Stimulated activated CD4-positive, alpha-beta T cell treated with anti-CD3 and anti-CD28 coated beads, TNF-alpha, amount 100 ng/mL, for 24 hours (primary cell): Measurements from ENCODE around the gene POLR3G.

Source experiments
- DNase-seq, 3 experiments: peaks; one replicate each; pipeline ENCODE4 v3.0.0-alpha.2; 2020; ENCODE audit warnings: low read depth in 3 of 3

The POLR3G gene

GRCh38 chr5:90503596-90503995 is 28.9 kb downstream of the POLR3G start:
- DNase-seq: no peak

GRCh38 chr5:90504743-90505142 is 30.1 kb downstream of the POLR3G start:
- no peak for DNase-seq

- DNase-seq: no peak
These were observed 31.6 kb downstream of the POLR3G start for GRCh38 chr5:90506221-90506620.

GRCh38 chr5:90510438-90510837 is 35.8 kb downstream of the POLR3G start:
- DNase-seq: no peak

GRCh38 chr5:90514520-90514919 is 39.9 kb downstream of the POLR3G start:
- DNase-seq: no peak

GRCh38 chr5:90518661-90519060 is 44.0 kb downstream of the POLR3G start:
- DNase-seq: no peak

- DNase-seq: no peak
These were observed 44.4 kb downstream of the POLR3G start for GRCh38 chr5:90519081-90519480.

GRCh38 chr5:90528601-90529193 is 54.0 kb downstream of the POLR3G start:
- DNase-seq: peak in 1 of 3 experiments; percentile 4

- peak; percentile 89 to 93 (median 93) for DNase-seq
These were observed 54.7 kb downstream of the POLR3G start, which contains the start of gene LYSMD3 for GRCh38 chr5:90529194-90529938. TSS of gene LYSMD3 (minus strand) at chr5:90529584. CDS start at chr5:90525289, 4,295 bp downstream.

- peak; percentile 35 to 46 (median 39) for DNase-seq
These were observed 55.4 kb downstream of the POLR3G start for GRCh38 chr5:90529939-90530677.

GRCh38 chr5:90530736-90531487 is 56.2 kb downstream of the POLR3G start:
- DNase-seq: no peak

- DNase-seq: no peak
These were observed 59.1 kb downstream of the POLR3G start for GRCh38 chr5:90533794-90534193.

GRCh38 chr5:90534922-90535321 is 60.3 kb downstream of the POLR3G start:
- DNase-seq: no peak

- no peak for DNase-seq
These were observed 68.3 kb downstream of the POLR3G start for GRCh38 chr5:90542827-90543519.

- DNase-seq: no peak
These were observed 70.8 kb downstream of the POLR3G start for GRCh38 chr5:90545511-90545910.

GRCh38 chr5:90546216-90546837 is 71.7 kb downstream of the POLR3G start:
- DNase-seq: no peak

GRCh38 chr5:90547072-90547536 is 72.4 kb downstream of the POLR3G start:
- no peak for DNase-seq

- no peak for DNase-seq
These were observed 73.5 kb downstream of the POLR3G start for GRCh38 chr5:90548069-90548593.

- no peak for DNase-seq
These were observed 74.6 kb downstream of the POLR3G start for GRCh38 chr5:90549223-90549622.

- no peak for DNase-seq
These were observed 75.1 kb downstream of the POLR3G start for GRCh38 chr5:90549729-90550275.
